Right atrium auricular region (tissue), 2 donors: ENCODE results near the gene SFPQ. TPM values are rescaled to one million over a fixed set of nuclear protein-coding genes. Genes with fewer than 3 reads are reported as not detected.
"Not testable (repeated sequence)": the region's sequence is repeated elsewhere in the genome, so short reads cannot be mapped to it uniquely, and the experiment has no call there.

Experiments used
- DNase-seq: peaks from one replicate; pipeline ENCODE4 v3.0.0-alpha.2; 2019; ENCODE audit warnings: low spot score
- H3K27ac ChIP-seq, 2 donors: fragments of 200-600 bp; sonication (generic); 1 replicate in 1 of 2; 2 replicates in 1 of 2; pipeline ENCODE4 v1.5.1; 2016 to 2019
- H3K27me3 ChIP-seq, 2 donors: fragments of 200-600 bp; sonication (generic); one replicate each; pipeline versions ENCODE4 v1.5.1 to v1.6.0; 2017 to 2019
- H3K36me3 ChIP-seq: fragments of 200-600 bp; sonication (generic); one replicate; pipeline ENCODE4 v1.5.1; 2016
- H3K4me1 ChIP-seq, 2 donors: fragments of 200-600 bp; sonication (generic); one replicate each; pipeline versions ENCODE4 v1.5.1 to v1.6.0; 2017 to 2019
- H3K4me3 ChIP-seq, 2 donors: fragments of 200-600 bp; sonication (generic); 1 replicate in 1 of 2; 2 replicates in 1 of 2; pipeline ENCODE4 v1.5.1; 2017 to 2019; ENCODE audit warnings: mild to moderate bottlenecking in 1 of 2, moderate library complexity in 1 of 2
- H3K9me3 ChIP-seq, 2 donors: fragments of 200-600 bp; sonication (generic); one replicate each; pipeline ENCODE4 v1.5.1; 2019
- CTCF ChIP-seq, 2 donors: fragments of 200-600 bp; sonication (generic); IDR thresholded peaks; one replicate each; pipeline ENCODE4 v1.5.1; 2019; ENCODE audit warnings: antibody characterized with exemption in 2 of 2
- total RNA-seq, 2 donors: library from RNA; depleted of rRNA; stranded (reverse); fragments of >200 nt; gene quantifications; one replicate each; pipeline ENCODE4 v1.1.0, GENCODE V29; 2016

Gene SFPQ
- total RNA-seq, 2 donors from 2014 or later: 52.0 to 80.8 TPM

- TF ChIP-seq CTCF (IDR thresholded peaks at IDR 0.05): no peak
- H3K9me3 ChIP-seq: no peaks in the 10 kb centered on the region
- peaks cover 43% of the 10 kb centered on the region for H3K36me3 ChIP-seq
- no peak overlapping the region for H3K27ac ChIP-seq
- H3K4me1 ChIP-seq: peaks cover 0 to 4% of the 10 kb centered on the region in 2 donors
- no peaks in the 10 kb centered on the region for H3K27me3 ChIP-seq
- H3K4me3 ChIP-seq: no peak overlapping the region
- DNase-seq: no peak
Observed at GRCh38 chr1:35173909-35174540, 18.9 kb downstream of the SFPQ start.

GRCh38 chr1:35173491-35173890, 19.5 kb downstream of the SFPQ start:
- no peaks in the 10 kb centered on the region for H3K9me3 ChIP-seq
- no peak overlapping the region for H3K27ac ChIP-seq
- no peaks in the 10 kb centered on the region for H3K27me3 ChIP-seq
- H3K4me1 ChIP-seq: no peaks in the 10 kb centered on the region
- H3K4me3 ChIP-seq: no peak overlapping the region
- no peak for TF ChIP-seq CTCF (IDR thresholded peaks at IDR 0.05)
- peaks cover 37% of the 10 kb centered on the region for H3K36me3 ChIP-seq
- DNase-seq: no peak

GRCh38 chr1:35172022-35172421, 20.9 kb downstream of the SFPQ start:
- H3K27ac ChIP-seq: no peak overlapping the region
- DNase-seq: no peak
- H3K9me3 ChIP-seq: no peaks in the 10 kb centered on the region
- H3K4me3 ChIP-seq: no peak overlapping the region
- H3K4me1 ChIP-seq: no peaks in the 10 kb centered on the region
- H3K36me3 ChIP-seq: peaks cover 23% of the 10 kb centered on the region
- H3K27me3 ChIP-seq: no peaks in the 10 kb centered on the region
- TF ChIP-seq CTCF (IDR thresholded peaks at IDR 0.05): no peak

GRCh38 chr1:35171579-35171978, 21.4 kb downstream of the SFPQ start:
- TF ChIP-seq CTCF (IDR thresholded peaks at IDR 0.05): no peak
- H3K36me3 ChIP-seq: peaks cover 18% of the 10 kb centered on the region
- DNase-seq: no peak

GRCh38 chr1:35164893-35165292, 28.1 kb downstream of the SFPQ start:
- Histone ChIP-seq H3K27ac (no peak overlapping the region), H3K4me1 (no peaks in the 10 kb centered on the region), H3K9me3 (peaks cover 0 to 7% of the 10 kb centered on the region in 2 donors), H3K36me3 (no peaks in the 10 kb centered on the region), H3K27me3 (no peaks in the 10 kb centered on the region), H3K4me3 (no peak overlapping the region)
- no peak for TF ChIP-seq CTCF (IDR thresholded peaks at IDR 0.05)
- no peak for DNase-seq

More at GRCh38 chr1:35171579-35171978, 21.4 kb downstream of the SFPQ start:
- no peaks in the 10 kb centered on the region for H3K4me1 ChIP-seq
- no peaks in the 10 kb centered on the region for H3K27me3 ChIP-seq
- H3K27ac ChIP-seq: no peak overlapping the region
- H3K4me3 ChIP-seq: no peak overlapping the region
- H3K9me3 ChIP-seq: no peaks in the 10 kb centered on the region

- Histone ChIP-seq H3K4me3 (no peak overlapping the region), H3K27me3 (no peaks in the 10 kb centered on the region), H3K9me3 (no peaks in the 10 kb centered on the region), H3K4me1 (no peaks in the 10 kb centered on the region), H3K27ac (no peak overlapping the region), H3K36me3 (no peaks in the 10 kb centered on the region)
- no peak for TF ChIP-seq CTCF (IDR thresholded peaks at IDR 0.05)
- DNase-seq: no peak
Observed at GRCh38 chr1:35151220-35151619, 41.7 kb downstream of the SFPQ start.

- H3K4me1 ChIP-seq, H3K27me3 ChIP-seq, H3K27ac ChIP-seq, H3K36me3 ChIP-seq, DNase-seq, H3K9me3 ChIP-seq, H3K4me3 ChIP-seq: not testable (repeated sequence)
Observed at GRCh38 chr1:35145892-35146549, 46.9 kb downstream of the SFPQ start.
